Kidney (tissue), 14 donors: ENCODE data around the gene PAFAH1B2. TPM values are rescaled to one million over a fixed set of nuclear protein-coding genes. Genes with fewer than 3 reads are reported as not detected.

Source experiments
- DNase-seq, 5 donors: peaks; one replicate each; pipeline ENCODE4 v3.0.0-alpha.2; 2013 to 2020
- FAIRE-seq: peaks from 2 replicates; lab custom pipeline; 2012; peaks lifted over from hg19 to GRCh38; lab: Jason Lieb, UNC
- H3K27ac ChIP-seq, 2 donors: one replicate each; pipeline ENCODE4 v1.7.0; 2013; ENCODE audit warnings: low read depth in 2 of 2, low read length in 2 of 2, inconsistent platforms in 1 of 2
- H3K27me3 ChIP-seq: one replicate; pipeline ENCODE4 v1.7.1; 2013; ENCODE audit warnings: low read length, inconsistent platforms; ENCODE audit not compliant: control insufficient read depth, insufficient read depth
- H3K36me3 ChIP-seq, 3 donors: one replicate each; pipeline versions ENCODE4 v1.7.0 to v1.7.1; 2013; ENCODE audit warnings: low read length in 3 of 3, control low read depth in 1 of 3, inconsistent platforms in 1 of 3; ENCODE audit not compliant: insufficient read depth in 3 of 3, control insufficient read depth in 2 of 3
- H3K4me1 ChIP-seq, 3 donors: one replicate each; pipeline versions ENCODE4 v1.7.0 to v1.7.1; 2013; ENCODE audit warnings: low read length in 3 of 3, inconsistent platforms in 1 of 3, low read depth in 1 of 3; ENCODE audit not compliant: control insufficient read depth in 2 of 3, insufficient read depth in 2 of 3
- H3K4me3 ChIP-seq, 3 donors: one replicate each; pipeline versions ENCODE4 v1.7.0 to v1.8.1; 2013; ENCODE audit warnings: low read length in 3 of 3, control low read depth in 1 of 3, inconsistent platforms in 1 of 3
- H3K9ac ChIP-seq, 3 donors: one replicate each; pipeline versions ENCODE4 v1.7.0 to v1.7.1; 2013; ENCODE audit warnings: low read length in 3 of 3, control low read depth in 1 of 3, inconsistent platforms in 1 of 3
- H3K9me3 ChIP-seq, 3 donors: one replicate each; pipeline versions ENCODE4 v1.7.0 to v1.7.1; 2013; ENCODE audit warnings: low read length in 3 of 3, control low read depth in 1 of 3, inconsistent platforms in 1 of 3; ENCODE audit not compliant: control insufficient read depth in 2 of 3, insufficient read depth in 1 of 3
- intact Hi-C: fragments of 100-400 bp; cut with DNase I; formaldehyde crosslinking; loops from one replicate; pipeline ENCODE4 v1.11.1; 2022
- polyA plus RNA-seq: library from polyadenylated mRNA; stranded (reverse); fragments of 350-450 nt; fragmentation: Illumina TruSeq; extraction: RNeasy Lipid Tissue Mini Kit (QIAGEN cat#74804); gene quantifications from one replicate; pipeline ENCODE4 v1.2.3, GENCODE V29; 2014; ENCODE audit warnings: low read depth, low replicate concordance; ENCODE audit not compliant: insufficient read depth
- total RNA-seq: library from RNA; stranded (reverse); fragmentation: NEBNext Ultra II Directional; extraction: Animal tissue kit (Norgen Biotek cat#: 25700); gene quantifications from one replicate; pipeline ENCODE4 v1.2.1, GENCODE V29; 2021
- TF ChIP-seq, protein P1 (sequence below): IDR thresholded peaks from 3 replicates; pipeline ENCODE4 v1.5.1; 2012; ENCODE audit warnings: mild to moderate bottlenecking, moderate library complexity, borderline replicate concordance; ENCODE audit not compliant: insufficient read depth; ENCODE audit errors: extremely low read depth
- donor health status: control.
- donor health status: control.
- donor health status: control.
- donor health status: control.
- donor health status: control.
- donor health status: DM: yes; HTN: yes; CAD: no.
- donor health status: Normal renal cell carcinoma (clear cell type).

Gene PAFAH1B2
- total and polyA plus RNA-seq, 2 donors from 2014 or later = 29.4 to 90.2 TPM

GRCh38 chr11:117146521-117146920 lies 2.4 kb downstream of the PAFAH1B2 start:
- TF ChIP-seq, protein P1, sequence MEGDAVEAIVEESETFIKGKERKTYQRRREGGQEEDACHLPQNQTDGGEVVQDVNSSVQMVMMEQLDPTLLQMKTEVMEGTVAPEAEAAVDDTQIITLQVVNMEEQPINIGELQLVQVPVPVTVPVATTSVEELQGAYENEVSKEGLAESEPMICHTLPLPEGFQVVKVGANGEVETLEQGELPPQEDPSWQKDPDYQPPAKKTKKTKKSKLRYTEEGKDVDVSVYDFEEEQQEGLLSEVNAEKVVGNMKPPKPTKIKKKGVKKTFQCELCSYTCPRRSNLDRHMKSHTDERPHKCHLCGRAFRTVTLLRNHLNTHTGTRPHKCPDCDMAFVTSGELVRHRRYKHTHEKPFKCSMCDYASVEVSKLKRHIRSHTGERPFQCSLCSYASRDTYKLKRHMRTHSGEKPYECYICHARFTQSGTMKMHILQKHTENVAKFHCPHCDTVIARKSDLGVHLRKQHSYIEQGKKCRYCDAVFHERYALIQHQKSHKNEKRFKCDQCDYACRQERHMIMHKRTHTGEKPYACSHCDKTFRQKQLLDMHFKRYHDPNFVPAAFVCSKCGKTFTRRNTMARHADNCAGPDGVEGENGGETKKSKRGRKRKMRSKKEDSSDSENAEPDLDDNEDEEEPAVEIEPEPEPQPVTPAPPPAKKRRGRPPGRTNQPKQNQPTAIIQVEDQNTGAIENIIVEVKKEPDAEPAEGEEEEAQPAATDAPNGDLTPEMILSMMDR = no peak
- Histone ChIP-seq H3K36me3 (peaks cover 0 to 12% (median 0%) of the 10 kb centered on the region in 3 donors), H3K4me3 (no peak overlapping the region), H3K27me3 (no peaks in the 10 kb centered on the region), H3K4me1 (peaks cover 0 to 6% (median 3%) of the 10 kb centered on the region in 3 donors), H3K9ac (peak overlapping the region in 1 of 3 donors; percentile 35), H3K27ac (no peak overlapping the region), H3K9me3 (no peaks in the 10 kb centered on the region)
- DNase-seq (no peak), FAIRE-seq (no peak)
- intact Hi-C loops = no loop called here

- no peak overlapping the region for H3K9ac ChIP-seq
- TF ChIP-seq, protein P1 = no peak
- peaks cover 0 to 6% (median 0%) of the 10 kb centered on the region in 3 donors for H3K36me3 ChIP-seq
- no peak for DNase-seq
- no peaks in the 10 kb centered on the region for H3K27me3 ChIP-seq
- no peaks in the 10 kb centered on the region for H3K9me3 ChIP-seq
- intact Hi-C loops = no loop called here
- peaks cover 0 to 6% (median 0%) of the 10 kb centered on the region in 3 donors for H3K4me1 ChIP-seq
- no peak overlapping the region for H3K27ac ChIP-seq
- FAIRE-seq = no peak
- no peak overlapping the region for H3K4me3 ChIP-seq
Measured at GRCh38 chr11:117152066-117152465, 8.0 kb downstream of the PAFAH1B2 start.

DNA sequence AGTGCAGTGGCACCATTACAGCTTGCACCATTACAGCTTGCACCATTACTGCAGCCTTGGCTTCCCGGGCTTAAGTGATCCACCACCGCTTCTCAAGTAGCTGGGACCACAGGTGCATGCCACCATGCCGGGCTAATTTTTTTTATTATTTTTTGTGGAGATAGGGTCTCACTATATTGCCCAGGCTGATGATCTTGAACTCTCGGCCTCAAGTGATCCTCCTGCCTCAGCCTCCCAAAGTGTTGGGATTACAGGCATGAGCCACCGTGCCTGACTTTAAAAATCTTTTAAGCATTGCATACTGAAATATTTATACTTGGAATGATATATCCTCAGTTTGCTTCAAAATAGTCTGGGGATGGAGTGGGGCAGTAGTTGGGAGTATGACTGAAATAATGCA lies 10.4 kb downstream of the PAFAH1B2 start:
- H3K4me3 ChIP-seq = no peak overlapping the region
- H3K4me1 ChIP-seq = no peaks in the 10 kb centered on the region
- H3K27me3 ChIP-seq = no peaks in the 10 kb centered on the region
- peaks cover 0 to 2% (median 0%) of the 10 kb centered on the region in 3 donors for H3K36me3 ChIP-seq
- no peak for FAIRE-seq
- intact Hi-C loops = no loop called here
- no peak overlapping the region for H3K27ac ChIP-seq
- H3K9me3 ChIP-seq = no peaks in the 10 kb centered on the region
- no peak overlapping the region for H3K9ac ChIP-seq
- no peak for DNase-seq
- TF ChIP-seq, protein P1 = no peak

- no peak overlapping the region for H3K4me3 ChIP-seq
- intact Hi-C loops = no loop called here
- peaks cover 6 to 18% (median 8%) of the 10 kb centered on the region in 3 donors for H3K36me3 ChIP-seq
- H3K4me1 ChIP-seq = no peaks in the 10 kb centered on the region
- TF ChIP-seq, protein P1 = no peak
- no peaks in the 10 kb centered on the region for H3K27me3 ChIP-seq
- H3K9me3 ChIP-seq = no peaks in the 10 kb centered on the region
- no peak overlapping the region for H3K9ac ChIP-seq
- H3K27ac ChIP-seq = no peak overlapping the region
- FAIRE-seq (no peak), DNase-seq (no peak)
Measured at GRCh38 chr11:117157507-117157906, 13.4 kb downstream of the PAFAH1B2 start.
